OCI-M2 (cell line): ENCODE data around the gene HP.
"Not testable (repeated sequence)": the region's sequence is repeated elsewhere in the genome, so short reads cannot be mapped to it uniquely, and the experiment has no call there.

Experiments
- DNase-seq: peaks from one replicate; lab custom pipeline; 2025; ENCODE audit not compliant: unreplicated experiment; lab: John Stamatoyannopoulos, UW

The HP gene

GRCh38 chr16:72054254-72054847, at the start of gene HP:
TSS of gene HP (plus strand) at chr16:72054505. CDS start at chr16:72054653, 148 bp downstream.
- not testable (repeated sequence) for DNase-seq

GRCh38 chr16:72008065-72008423, 46.3 kb upstream of the HP start:
- DNase-seq, result not testable (repeated sequence)

GRCh38 chr16:72008424-72009216, 45.7 kb upstream of the HP start, which contains the start of gene DHODH:
TSS of gene DHODH (plus strand) at chr16:72008744. CDS start at chr16:72008765, 21 bp downstream.
- DNase-seq, result peak; percentile 53

GRCh38 chr16:72009779-72010178, 44.5 kb upstream of the HP start:
- DNase-seq, result no peak

- no peak for DNase-seq
Measured at GRCh38 chr16:72012607-72013006, 41.7 kb upstream of the HP start.

- DNase-seq, result no peak
Measured at GRCh38 chr16:72013389-72013788, 40.9 kb upstream of the HP start.

GRCh38 chr16:72013888-72014581, 40.3 kb upstream of the HP start:
- peak; percentile 35 for DNase-seq

GRCh38 chr16:72014675-72015074, 39.6 kb upstream of the HP start:
- DNase-seq, result no peak

- no peak for DNase-seq
Measured at GRCh38 chr16:72015124-72015523, 39.2 kb upstream of the HP start.

GRCh38 chr16:72018470-72018869, 35.8 kb upstream of the HP start:
- no peak for DNase-seq

GRCh38 chr16:72021043-72021442, 33.3 kb upstream of the HP start:
- DNase-seq, result no peak

- DNase-seq, result no peak
Measured at GRCh38 chr16:72022127-72022526, 32.2 kb upstream of the HP start.

GRCh38 chr16:72023962-72024361, 30.3 kb upstream of the HP start:
- DNase-seq, result no peak

- no peak for DNase-seq
Measured at GRCh38 chr16:72024862-72025382, 29.4 kb upstream of the HP start.

GRCh38 chr16:72025404-72026114, 28.7 kb upstream of the HP start:
- DNase-seq, result no peak

GRCh38 chr16:72027669-72028378, 26.5 kb upstream of the HP start:
- DNase-seq, result no peak

GRCh38 chr16:72029567-72030271, 24.6 kb upstream of the HP start:
- no peak for DNase-seq

GRCh38 chr16:72033437-72033836, 20.9 kb upstream of the HP start:
- no peak for DNase-seq

- no peak for DNase-seq
Measured at GRCh38 chr16:72036098-72036497, 18.2 kb upstream of the HP start.

- no peak for DNase-seq
Measured at GRCh38 chr16:72042157-72042660, 12.1 kb upstream of the HP start.
